HG03135 (cell line): Measurements from ENCODE around the gene HIF3A.
"Not testable (repeated sequence)": the region's sequence is repeated elsewhere in the genome, so short reads cannot be mapped to it uniquely, and the experiment has no call there.

Experiments used
- ATAC-seq: cut with Tn5 transposase; IDR thresholded peaks from one replicate; pipeline ENCODE4 v1.9.1; 2021; ENCODE audit warnings: mild to moderate bottlenecking, moderate library complexity; ENCODE audit not compliant: unreplicated experiment

Gene HIF3A

DNA sequence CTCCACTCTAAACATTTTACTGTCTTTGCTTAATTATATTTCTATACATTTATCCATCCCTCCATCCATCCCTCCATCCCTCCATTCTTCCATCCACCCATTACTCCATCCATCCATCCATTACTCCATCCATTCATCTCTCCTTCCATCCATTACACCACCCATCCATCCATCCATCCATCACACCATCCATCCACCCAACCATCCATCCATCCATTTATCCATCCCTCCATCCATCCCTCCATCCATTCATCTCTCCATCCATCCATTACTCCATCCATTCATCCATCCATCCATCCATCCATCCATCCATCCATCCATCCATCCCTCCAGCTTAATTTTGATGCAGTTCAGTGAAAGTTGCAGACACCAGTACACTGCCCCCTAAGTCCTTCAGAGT is 5.0 kb upstream of the HIF3A start:
- ATAC-seq, result no peak

GRCh38 chr19:46294494-46294893 is 2.3 kb upstream of the HIF3A start:
- ATAC-seq, result no peak

DNA sequence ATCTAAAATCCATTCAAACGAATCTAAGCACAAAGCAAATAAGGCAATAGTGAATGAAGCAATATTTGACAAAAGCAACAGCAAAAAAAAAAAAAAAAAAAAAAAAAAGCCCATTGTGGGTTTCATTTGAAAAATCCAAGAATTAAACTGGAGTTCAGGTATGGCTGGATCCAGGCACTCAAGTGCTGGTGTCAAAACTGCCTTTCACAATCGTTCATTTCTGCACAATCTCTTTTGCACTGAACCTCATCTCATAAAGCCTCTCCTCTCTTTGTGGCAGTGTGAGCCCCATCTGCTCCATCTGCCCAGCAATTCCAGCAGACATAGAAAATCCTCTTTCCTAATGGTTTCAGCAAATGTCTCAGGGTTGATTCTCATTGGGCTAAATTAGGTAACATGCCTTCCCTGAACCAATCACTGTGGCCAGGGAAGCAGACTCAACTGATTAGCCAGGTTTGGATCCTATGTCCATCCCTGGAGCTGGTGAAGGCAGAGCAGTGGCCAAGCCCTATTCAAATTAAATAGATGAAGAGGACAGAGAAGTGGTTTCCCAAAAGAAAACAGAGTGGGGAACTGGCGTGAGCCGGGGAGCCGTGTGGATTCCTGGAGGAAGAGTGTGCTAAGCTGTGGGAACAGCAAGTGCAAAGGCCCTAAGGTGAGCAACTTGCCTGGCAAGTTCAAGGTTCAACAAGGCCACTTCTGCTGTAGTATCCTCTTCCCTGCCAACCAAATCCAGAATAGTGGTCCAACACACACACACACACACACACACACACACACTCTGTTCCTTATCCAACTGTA is 1.2 kb upstream of the HIF3A start:
- ATAC-seq, result no peak

DNA sequence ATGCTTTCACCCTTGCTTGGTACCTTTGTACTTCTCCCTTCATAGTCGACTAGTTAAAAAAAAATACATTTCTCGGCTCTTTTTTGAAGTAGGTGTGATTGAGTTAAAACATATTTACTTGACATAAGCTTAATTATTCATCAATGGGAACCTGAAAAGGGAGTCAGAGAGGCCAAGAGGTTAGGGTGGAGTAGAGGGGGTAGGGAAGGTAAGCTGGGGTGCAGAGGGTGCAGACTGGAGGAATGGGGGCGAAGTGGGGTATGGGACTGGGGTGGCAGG is 701 bp upstream of the HIF3A start:
- ATAC-seq, result no peak

DNA sequence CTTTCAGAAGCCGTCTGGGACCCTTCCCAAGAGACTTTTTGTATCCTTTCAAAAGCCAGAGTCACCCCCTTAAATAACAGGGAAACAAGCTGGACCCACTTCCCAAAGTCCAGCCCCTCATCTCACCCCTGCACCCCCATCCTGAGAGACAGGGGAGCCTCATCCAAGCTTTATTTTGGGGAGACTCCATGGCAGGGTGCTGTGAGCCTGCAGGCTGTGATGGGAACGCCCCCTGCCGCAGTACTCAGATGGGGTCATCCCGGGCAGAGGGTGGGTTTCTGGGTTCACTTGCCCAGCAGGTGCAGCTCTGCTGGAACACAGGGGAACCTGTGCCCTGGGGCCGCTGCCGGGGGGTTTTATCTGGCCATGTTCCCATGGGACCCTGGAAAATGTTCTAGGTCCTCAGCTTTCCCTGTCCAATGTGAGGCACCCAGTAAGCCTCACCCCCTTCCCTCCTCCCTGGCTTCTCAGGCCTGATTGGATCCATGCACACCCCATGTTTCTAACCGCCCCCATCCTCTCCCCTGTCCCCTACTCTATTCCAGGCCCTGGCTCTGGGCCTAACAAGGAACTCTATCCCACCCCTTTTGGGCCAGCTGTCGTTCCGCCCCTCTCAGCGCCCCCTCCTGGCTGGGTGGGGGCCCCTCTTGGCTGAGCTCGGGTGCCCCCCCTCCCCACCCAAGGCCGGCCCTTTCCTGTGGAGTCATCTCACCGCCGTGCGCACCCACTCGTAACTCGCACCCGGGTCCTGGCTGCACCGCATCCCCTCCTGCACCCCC is 1.0 kb downstream of the HIF3A start:
- ATAC-seq, result no peak

DNA sequence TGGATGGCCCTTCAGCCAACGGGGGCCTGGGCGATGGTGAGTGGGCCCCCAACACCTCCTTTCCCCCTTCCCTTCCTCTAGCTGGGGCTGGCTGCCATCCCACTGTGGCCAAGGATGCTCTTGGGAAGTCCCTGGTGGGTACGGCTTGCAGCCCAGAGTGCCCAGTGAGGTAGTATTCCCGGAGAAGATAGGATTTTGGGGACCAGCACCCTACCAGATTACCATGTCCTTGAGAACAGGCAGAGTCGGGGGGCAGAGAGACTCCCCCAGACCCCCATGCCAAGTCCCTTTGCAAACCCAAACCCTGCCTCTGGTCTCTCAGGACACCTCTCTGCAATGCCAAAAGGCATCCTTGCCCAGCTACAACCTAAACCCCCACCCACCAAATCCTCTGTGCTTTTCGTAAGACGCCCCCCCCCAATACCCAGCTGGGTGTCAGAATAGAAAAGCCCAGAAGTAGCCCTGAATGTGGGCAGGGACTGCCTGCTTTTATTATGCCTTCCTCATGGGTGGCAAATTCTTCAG is 1.7 kb downstream of the HIF3A start:
- ATAC-seq, result no peak

GRCh38 chr19:46299004-46299509 is 2.2 kb downstream of the HIF3A start:
- no peak for ATAC-seq

DNA sequence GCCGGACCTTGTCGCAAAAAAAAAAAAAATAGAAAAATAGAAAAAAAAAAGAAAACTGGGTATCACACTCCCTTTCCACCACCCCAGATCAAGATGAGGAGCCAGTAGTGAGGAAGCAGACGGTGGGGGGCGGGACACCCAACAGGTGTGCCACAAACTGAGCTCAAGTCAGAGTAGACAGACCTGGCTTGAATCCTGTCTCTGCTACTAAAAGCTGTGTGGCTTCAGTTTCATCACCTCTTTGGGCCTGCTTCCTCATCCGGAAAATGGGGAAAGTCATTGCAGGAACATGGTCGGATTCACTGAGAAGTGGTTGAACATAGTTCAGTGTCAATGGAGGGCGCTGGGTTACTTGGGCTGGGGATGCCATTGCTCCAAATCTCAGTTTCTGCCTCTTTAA is 2.9 kb downstream of the HIF3A start:
- ATAC-seq, result no peak

DNA sequence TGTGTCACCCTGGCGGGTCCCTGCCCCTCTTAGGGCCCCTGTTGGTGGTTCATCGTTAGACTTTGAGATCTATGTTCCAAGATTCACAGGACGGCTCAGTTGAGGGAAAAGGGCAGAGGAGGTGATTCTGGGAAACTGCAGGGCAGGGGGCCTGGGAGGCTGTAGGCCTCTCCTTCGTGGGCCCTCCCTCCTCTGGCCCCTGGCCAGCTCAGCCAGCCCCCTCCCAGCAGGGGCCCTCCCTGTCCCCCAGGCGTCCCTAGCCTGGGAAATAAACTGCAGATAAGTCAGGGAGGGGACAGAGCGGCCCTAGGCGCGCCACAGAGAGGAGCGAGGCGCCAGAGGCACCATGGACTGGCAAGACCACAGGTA is 6.5 kb downstream of the HIF3A start:
- no peak for ATAC-seq

GRCh38 chr19:46303691-46304397 is 7.0 kb downstream of the HIF3A start:
- no peak for ATAC-seq

DNA sequence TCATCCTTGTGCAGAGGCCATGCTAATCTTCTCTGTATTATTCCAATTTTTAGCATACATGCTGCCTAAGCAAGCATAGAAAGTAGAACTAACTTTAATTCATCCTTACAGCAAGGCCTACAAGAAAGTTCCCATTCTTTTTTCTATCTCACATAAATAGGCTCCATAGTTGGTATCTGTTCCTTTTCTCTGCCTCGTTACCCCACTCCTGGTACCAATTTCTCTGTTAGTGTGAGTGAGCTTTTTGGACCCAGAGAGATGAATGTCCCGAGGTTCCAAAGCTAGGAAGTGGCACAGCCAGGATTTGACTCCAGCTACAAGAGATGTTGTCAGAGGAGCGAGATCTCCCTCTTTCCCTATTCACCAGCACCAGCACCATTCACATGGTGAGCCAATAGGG is 9.7 kb downstream of the HIF3A start:
- no peak for ATAC-seq

- ATAC-seq, result no peak
Observed at GRCh38 chr19:46308510-46308909, 11.7 kb downstream of the HIF3A start.

- ATAC-seq, result no peak
Observed at GRCh38 chr19:46309056-46309455, 12.2 kb downstream of the HIF3A start.

GRCh38 chr19:46311444-46311843 is 14.6 kb downstream of the HIF3A start:
- no peak for ATAC-seq

GRCh38 chr19:46313540-46314469 is 17.0 kb downstream of the HIF3A start:
- not testable (repeated sequence) for ATAC-seq

DNA sequence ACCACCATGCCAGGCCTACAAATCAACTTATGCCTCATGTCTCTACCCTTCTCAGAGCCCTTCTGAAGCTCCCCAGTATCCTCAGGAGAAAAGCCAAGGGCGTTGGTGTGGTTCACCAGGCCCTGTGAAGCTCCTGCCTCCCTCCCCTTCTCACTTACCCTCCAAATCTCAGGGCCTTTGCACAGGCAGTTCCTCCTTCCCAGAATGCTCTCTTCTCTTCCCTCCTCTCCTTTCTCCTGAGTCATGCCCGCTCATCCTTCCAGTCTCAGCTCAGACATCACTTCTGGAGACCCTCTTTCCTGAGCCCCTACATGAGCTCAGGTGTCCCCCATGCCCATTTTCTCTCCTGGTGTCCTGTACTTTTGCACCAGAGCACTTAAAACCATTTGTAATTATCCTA is 20.5 kb downstream of the HIF3A start:
- no peak for ATAC-seq

DNA sequence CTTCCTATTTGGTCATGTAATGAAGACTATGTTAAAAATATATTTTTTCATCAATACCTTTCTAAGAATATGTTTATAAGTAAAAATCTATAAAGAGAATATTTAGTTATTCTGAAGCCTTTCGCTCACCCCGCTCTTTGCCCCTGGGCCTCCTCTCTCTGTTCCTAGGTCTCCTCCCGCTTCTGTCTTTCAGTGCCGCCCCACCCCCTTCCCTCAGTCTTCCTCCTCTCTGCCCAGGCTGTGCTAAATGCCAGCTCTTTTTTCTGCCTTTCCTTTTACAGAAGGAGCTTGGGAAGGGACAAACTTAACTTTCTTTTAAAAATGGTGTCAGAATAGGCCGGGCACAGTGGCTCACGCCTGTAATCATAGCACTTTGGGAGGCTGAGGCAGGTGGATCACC is 22.8 kb downstream of the HIF3A start:
- no peak for ATAC-seq

- ATAC-seq, result no peak
Observed at GRCh38 chr19:46320559-46320958, 23.7 kb downstream of the HIF3A start.

DNA sequence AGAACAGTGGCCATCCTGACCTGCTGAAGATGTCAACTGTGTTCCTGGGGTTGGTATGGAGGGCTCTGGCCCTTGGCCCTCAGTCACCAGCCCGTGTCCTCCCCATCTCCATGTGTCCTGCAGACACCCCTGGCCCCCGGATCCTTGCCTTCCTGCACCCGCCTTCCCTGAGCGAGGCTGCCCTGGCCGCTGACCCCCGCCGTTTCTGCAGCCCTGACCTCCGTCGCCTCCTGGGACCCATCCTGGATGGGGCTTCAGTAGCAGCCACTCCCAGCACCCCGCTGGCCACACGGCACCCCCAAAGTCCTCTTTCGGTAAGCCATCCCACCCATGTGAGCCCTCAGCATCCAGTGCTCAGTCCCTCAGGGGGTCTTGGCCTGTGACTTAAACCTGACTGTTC is 24.8 kb downstream of the HIF3A start:
- ATAC-seq, result no peak

- ATAC-seq, result not testable (repeated sequence)
Observed at GRCh38 chr19:46323227-46323626, 26.4 kb downstream of the HIF3A start.
